HG03060 (cell line): ENCODE results near the gene THSD4.
"Not testable (repeated sequence)": the region's sequence is repeated elsewhere in the genome, so short reads cannot be mapped to it uniquely, and the experiment has no call there.

Experiments
- ATAC-seq: cut with Tn5 transposase; IDR thresholded peaks from one replicate; pipeline ENCODE4 v1.9.1; 2021; ENCODE audit warnings: low read depth, moderate number of reproducible peaks; ENCODE audit not compliant: unreplicated experiment

The THSD4 gene

DNA sequence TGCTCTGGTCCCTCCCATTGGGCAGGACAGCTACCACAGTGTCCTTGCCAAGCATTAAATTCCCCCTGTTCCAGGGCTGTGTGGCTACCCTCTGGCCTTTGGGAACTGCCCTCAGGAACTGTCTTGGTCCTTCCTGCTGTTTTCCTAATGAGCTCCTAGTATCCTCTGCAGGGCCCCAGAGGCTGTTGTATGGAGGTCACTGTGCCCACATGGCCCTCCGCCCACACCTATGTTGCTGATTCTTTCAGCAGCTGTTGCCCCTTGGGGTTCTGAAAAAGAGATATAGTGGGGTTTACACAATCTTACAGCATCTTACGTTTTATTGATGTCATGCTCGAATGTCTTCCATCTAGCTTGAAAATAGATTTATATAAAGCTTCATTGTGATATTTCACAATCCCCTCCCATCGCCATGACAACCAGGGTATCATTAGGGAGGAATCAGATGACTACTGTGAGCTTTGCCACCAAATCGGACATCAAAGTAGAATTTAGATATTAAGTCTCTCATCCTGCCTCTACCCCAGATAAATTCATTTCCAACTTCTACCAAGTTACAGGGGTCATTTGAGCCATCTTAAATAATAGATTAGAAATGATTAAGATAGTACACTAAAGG lies 598.0 kb downstream of the THSD4 start:
- ATAC-seq: no peak

DNA sequence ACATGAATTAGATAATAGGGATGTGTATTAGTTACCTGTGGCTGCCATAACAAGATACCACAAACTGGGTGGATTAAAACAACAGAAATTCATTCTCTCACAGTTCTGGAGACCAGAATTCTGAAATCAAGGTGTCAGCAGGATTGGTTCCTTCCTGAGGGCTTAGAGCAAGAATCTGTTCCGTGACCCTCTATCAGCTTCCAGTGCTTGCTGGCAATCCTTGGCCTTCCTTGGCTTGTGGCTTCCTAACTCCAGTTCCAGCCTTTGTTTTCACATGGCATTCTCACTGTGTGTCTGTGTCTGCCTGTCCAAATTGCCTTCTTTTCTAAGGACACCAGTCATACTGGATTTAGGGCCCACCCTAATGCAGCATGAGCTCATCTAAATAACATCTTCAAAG lies 600.6 kb downstream of the THSD4 start:
- ATAC-seq: no peak

DNA sequence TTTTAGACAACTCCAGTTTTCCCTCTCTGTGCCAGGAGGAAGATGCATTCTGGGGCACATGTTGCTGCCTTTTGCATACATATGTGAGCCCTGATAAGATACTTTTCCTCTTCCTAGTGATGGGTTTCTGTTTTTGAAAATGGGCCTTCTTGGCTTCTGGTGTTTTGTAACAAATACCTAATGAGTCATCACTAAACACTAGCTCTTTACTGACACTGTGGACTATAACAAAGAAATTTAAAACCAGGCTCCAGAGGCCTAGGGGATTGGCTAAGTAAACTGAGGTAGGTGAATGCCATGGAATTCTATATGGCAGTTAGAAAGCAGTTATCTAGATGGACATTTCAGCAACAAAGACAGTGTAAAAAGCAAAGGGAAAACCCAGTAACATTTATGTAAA lies 601.7 kb downstream of the THSD4 start:
- no peak for ATAC-seq

DNA sequence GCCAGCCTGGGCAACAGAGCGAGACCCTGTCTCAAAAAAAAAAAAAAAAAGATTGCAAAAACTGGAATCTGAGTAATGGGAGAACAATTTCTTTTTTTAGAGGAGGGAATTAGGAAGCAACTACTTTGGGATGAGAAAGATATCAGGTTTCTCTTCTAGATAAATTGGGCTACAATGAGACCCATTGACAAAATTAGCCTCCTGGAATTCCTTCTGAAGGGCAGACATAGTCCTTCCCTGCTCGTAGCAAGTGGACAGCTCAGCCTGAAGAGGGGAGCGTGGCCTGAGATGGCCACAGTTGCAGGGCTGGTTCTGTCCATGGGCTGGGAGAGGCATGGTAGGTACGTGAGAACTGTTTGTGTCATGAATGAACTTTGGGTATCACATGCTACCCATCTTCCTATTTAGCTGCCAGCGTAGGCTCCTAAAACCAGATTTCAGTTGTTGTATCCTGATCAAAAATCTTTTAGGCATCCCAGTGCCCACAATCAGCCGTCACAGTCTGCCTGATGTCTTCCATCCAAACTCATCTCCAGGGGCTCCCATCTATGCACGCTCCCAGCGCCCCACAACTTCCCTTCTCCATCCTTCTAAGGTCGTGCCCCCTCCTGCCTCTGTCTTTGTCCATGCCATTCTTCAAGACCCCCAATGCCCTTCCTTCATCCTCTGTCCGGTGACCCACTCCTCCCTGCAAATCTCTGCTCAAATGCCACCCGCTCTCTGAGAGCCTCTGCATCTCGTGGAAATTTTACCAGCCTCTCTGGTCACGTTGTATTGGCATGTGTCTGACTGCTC lies 603.0 kb downstream of the THSD4 start:
- no peak for ATAC-seq

DNA sequence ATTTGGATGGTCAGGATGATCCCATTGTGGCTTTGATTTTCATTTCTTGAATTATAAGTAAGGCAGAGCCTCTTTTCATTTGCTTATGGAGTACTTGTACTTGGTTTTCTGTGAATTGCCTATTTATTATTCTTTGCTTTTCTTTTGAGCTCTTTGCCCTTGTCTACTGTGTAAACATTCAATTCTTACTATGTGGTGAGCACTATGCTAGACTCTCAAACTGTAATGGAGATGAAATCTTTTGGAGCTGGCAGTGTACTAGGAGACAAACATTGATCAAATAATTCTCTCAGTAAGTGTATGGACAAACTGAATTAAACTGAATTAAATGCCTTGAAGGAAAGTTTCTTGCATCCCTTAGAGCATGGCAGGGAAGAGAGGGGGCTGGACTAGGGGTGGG lies 608.1 kb downstream of the THSD4 start:
- no peak for ATAC-seq

DNA sequence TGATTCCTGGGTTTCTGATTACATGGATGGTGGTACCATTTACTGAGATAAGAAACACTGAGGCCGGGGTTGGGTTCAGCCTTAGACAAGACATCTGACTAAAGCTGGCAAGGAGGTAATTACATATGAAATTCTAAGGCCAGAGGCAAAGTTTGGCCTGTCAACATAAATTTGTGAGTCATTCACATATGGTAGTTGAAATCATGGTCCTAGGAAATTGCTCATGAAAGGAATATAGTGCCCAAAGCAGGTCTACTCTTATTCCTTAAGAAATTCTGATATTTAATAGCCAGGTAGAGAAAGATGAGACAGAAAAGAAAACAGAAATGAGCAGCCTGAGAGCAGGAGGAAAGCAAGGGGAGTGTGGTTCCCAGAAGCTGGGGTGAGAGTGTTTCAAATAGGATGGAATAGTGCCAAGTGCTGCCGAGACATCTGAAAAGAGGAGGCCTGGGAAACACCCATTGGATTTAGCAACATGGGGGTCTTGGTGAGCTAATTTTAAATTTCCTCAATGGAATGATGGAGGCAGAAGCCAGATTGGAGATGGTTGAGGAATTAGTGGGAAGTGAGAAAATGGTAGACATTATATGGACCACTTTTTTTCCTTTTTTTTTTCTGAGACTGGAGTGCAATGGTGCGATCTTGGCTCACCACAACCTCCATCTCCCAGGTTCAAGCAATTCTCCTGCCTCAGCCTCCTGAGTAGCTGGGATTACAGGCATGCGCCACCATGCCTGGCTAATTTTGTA lies 610.1 kb downstream of the THSD4 start:
- ATAC-seq: not testable (repeated sequence)

DNA sequence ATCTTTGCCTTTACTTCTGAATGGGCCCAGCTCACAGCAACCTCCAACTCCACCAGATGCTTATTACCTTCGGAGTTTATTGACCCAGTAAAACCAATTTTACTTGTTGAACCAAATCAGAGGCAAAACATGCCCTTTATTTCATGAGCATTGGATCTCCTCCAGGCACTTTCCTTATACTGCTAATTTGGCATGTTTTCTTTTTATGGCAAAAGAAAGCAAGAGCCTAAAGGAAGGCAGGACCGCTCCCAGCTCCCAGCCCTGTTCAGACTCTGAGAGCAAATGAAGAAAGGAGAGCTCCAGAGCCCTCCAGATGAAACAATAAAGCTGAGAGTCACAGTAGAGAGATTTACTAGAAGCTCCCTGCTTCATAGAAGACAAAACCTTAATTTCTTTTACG lies 613.6 kb downstream of the THSD4 start:
- ATAC-seq: no peak

DNA sequence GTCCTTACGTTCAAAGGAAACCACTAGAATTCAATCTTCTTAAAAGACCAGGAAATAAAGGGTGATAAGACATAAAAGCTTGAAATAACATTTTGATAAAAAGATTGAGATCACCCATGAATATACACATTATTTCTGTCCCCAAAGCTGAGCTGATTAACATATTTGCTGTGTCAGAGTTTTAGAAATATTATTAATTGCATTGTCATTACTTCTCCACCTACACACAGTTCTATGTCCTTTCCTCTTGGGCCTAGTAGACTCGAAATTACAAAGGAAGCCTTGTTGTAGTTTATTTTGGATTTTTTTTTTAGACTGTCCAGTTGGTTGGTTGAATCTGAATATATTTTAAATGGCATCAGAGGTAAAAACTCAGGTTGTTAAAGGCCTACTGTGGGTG lies 614.0 kb downstream of the THSD4 start:
- ATAC-seq: no peak

DNA sequence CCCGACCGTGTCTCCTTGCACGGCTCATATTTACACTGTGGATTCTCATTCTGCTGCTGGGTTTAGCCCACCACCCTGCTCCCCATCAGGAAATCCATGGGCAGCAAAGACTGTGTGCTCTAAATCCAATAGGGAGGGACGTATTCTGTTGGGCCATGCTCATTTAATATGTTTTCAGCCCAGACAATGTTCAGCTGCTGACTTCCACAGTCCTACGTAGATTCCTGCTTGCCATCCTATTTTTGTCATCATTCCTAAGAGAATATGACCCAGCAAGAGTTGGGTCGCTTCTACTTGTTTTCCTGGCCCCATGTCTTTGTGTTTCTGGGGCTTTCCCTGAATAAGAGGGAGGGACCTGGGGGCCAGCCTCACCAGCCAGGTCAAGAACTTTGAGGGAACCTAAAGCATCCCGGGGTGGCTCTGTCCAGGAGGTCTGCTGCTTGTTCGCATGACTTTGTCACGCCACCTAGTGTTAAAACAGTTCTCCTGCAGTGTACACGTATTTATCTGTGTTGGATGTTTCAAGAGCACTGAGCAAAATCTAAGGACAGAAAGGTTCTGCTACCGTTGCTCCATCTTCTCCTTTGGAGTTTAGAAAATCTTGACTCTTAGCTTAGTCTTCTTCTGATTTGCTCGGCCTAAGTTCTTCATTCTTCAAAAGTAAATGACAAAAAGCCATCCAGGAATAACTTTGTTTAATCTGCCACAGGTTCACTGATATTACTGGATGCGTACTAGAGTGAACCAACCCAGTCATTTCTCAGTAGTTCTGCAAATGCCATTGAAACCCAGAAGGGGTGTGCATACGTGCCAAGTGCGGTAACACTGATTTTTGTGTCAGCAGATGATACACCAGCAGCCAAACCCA lies 615.2 kb downstream of the THSD4 start:
- no peak for ATAC-seq

DNA sequence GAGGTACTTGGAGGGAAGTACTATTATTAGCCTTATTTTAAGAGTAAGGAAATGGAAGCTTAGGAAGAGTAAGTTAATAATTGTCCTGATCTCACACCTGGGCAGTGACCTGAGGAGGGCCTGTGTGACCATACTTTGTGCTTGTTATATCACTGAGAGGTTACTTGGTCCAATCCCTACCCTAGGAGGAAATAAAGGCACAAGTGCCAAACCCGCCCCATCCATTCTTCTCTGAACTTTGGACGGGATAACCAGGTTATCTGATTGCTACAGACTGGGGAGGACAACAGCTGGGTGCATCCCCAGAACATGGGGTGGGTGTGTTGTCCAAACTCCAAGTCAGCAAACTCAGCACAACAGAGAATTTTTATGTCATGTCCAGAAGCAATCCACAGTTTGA lies 617.4 kb downstream of the THSD4 start:
- ATAC-seq: no peak

DNA sequence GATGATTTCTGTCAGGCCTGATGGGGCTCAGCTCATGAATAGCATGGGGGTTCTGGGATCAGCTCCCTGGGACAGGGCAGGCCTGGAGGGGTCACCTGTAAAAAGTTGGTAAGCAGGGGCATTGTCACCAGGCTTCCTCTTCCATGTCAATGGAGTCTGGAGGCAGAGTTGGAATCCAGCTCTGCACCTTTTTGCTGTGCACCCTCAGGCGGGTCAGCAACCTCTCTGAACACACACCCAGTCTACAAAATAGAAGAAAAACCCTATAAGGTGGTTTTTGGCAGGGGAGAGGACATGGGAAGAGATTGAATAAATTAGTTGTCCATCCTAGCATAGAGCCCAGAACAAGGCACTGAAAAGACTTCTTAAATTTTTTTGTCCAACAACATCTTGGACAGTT lies 617.9 kb downstream of the THSD4 start:
- no peak for ATAC-seq

DNA sequence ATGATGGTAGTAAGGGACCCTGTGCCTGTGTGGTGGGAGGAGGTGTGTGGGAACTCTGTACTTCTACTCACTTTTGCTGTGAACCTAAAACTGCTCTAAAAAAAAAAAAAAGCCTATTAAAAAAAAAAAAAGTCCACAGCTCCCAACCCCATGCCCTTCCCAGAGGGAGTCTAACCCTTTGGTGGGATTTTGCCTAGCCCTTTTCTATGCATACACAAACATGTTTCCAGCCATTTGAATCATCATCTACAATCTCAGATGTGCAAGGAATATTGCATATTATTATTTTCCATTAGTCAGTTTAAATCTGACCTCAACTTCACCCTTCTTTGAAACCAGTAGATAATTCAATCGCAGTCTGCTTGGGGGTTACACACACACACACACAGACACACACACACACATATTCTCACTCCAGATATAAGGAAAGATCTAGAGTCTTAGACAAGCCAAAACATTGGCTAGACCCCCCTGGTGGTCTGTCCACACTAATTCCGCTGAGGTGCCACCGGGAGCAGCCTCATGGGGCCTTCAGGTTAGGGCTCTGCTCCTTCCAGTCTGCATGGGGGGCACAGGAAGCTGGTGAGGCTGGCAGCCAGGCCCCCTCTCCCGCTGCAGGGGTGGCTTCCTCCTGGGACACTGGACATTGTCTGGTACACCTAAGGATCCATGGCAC lies 619.6 kb downstream of the THSD4 start:
- ATAC-seq: no peak

DNA sequence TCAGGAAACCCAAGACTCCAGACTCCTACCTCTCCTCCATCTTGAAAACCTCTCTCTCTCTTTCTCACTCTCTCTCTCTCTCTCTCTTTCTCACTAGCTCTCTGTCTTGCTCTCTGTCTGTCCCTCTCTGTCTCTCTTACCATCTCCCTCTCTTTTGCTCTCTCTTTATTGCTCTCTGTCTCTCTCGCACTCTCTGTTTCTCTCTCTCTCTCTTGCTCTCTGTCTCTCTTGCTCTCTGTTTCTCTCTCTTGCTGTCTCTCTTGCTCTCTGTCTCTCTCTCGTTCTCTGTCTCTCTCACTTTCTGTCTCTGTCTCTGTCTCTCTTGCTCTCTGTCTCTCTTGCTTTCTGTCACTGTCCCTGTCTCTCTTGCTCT lies 620.1 kb downstream of the THSD4 start:
- ATAC-seq: no peak

DNA sequence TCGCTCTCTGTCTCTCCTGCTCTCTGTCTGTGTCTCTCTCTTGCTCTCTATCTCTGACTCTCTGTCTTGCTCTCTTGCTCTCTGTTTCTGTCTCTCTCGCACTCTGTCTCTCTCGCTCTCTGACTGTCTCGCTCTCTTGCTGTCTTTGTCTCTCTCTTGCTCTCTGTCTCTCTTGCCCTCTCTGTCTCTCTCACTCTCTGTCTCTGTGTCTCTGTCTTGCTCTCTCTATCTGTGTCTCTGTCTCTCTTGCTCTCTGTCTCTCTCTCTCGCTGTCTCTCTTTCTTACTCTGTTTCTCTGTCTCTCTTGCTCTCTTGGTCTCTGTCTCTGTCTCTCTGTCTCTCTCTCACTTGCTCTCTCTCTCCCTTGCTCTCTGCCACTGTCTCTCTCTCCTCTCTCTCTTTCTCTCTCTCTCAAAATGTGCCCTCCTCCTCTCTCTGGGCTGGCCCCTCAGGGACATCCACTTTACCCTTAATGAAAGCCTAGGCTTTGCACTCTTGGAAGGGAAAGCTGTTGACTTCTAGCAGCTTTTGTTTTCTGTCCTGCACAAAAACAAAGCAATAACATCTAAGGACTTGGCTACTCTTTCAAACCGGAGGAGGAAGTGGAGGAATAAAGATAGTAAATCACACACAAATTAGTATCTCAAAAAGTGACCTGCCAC lies 621.1 kb downstream of the THSD4 start:
- no peak for ATAC-seq

DNA sequence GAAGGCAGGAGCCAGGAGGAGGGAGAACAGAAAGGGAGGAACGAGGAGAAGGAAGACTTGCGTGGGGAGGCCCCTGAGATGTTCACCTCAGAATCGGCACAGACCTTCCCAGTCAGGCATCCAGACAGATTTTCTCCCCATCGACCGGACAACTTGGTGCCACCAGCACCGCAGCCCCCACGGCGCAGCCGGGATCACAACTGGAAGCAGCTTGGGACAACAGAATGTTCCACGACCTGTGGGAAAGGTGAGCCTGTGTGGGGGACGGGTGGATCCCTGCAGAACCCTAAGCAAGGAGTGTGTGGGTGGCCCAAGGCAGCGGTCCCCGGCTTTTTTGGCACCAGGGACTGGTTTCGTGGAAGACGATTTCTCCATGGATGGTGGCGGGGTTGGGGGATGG lies 622.5 kb downstream of the THSD4 start:
- ATAC-seq: no peak

DNA sequence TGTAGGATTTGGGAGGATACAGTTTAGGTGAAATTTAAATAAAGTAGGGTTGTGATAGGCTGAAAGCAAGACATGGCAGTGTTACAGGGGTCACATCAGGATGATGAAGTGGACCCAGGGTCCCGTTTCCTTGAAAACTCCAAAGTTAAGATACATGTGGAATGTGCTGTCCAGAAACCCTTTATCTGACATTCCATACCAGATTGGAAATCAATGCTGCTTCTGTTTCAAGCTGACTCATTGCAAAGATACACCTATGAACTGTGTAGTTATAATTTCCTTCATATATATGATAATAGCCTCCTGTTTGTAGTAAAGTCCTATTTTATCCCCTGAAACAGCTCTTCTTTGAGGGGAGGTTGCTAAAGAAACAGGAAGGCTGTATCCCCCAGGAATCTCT lies 624.1 kb downstream of the THSD4 start:
- no peak for ATAC-seq

DNA sequence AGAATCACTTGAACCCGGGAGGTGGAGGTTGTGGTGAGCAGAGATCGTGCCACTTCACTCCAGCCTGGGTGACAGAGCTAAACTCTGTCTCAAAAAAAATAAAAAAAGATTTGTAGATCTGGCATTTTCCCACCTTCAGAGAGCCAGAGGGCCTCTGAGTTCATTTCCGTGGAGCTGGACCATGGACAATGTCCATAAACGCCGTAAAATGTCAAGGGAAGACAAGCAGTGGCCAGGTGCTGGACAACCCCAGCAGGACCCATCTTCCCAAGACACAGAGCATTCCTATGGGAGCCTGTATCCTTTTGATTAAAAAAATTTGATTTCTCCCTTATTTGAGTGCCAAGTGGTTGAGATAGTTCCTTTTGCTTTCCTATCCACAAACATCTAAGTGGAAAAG lies 627.7 kb downstream of the THSD4 start:
- no peak for ATAC-seq

DNA sequence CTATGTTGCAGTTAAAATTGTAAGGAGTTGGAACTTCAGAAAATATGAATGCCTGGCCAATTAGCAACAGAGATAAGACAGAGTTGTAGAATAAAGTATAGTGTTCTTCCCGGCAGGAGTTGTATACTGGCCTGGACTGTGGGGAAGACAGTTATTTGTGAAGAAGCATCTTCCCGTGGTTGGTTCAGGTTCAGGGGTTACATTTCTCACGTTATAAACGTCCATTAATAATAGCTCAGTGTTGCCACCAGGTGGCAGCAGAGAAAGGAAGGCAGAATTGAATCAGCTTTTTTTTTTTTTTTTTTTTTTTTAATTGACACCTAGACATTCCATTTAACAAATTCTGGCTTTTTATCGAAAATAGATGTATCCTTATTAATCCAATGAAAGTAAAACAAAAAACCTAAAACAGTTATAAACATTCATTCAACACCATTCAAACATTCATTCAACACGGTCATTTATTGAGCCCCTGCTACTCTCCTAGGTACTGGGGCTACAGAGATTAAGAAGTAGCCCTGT lies 628.7 kb downstream of the THSD4 start:
- no peak for ATAC-seq

DNA sequence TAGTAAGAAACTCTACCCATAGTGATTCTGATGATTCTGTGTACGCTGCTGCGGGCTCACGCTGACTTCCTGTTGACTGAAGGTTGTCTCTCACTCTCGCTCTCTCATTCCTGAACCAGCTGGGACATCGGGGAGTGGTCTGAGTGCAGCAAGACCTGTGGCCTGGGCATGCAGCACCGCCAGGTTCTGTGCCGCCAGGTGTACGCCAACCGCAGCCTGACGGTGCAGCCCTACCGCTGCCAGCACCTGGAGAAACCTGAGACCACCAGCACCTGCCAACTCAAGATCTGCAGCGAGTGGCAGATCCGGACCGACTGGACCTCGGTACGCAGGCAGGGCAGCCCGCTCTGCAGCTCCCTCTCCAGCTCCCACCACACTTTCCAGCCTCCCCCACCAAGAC lies 631.4 kb downstream of the THSD4 start:
- no peak for ATAC-seq
